Lung (tissue), 12 donors: Measurements from ENCODE around the gene BICDL2. TPM values are rescaled to one million over a fixed set of nuclear protein-coding genes. Genes with fewer than 3 reads are reported as not detected.
"Not testable (repeated sequence)": the region's sequence is repeated elsewhere in the genome, so short reads cannot be mapped to it uniquely, and the experiment has no call there.

Source experiments
- ATAC-seq: fragments of 200-7000 bp; cut with Tn5 transposase; one replicate; pipeline ENCODE4 v1.9.1; 2020; ENCODE audit warnings: moderate number of reproducible peaks; ENCODE audit not compliant: insufficient read depth, low FRiP score
- DNase-seq, 3 donors: peaks; one replicate each; pipeline ENCODE4 v3.0.0-alpha.2; 2013 to 2017
- H3K27ac ChIP-seq, 2 donors: one replicate each; pipeline ENCODE4 v1.5.1; 2013; ENCODE audit warnings: mild to moderate bottlenecking in 2 of 2, moderate library complexity in 2 of 2, control low read depth in 1 of 2, inconsistent platforms in 1 of 2, low read depth in 1 of 2, low read length in 1 of 2
- H3K27me3 ChIP-seq, 3 donors: one replicate each; pipeline ENCODE4 v1.5.1; 2013; ENCODE audit warnings: low read length in 2 of 3; ENCODE audit not compliant: control insufficient read depth in 3 of 3, insufficient read depth in 3 of 3
- H3K36me3 ChIP-seq, 4 donors: one replicate each; pipeline ENCODE4 v1.5.1; 2013; ENCODE audit warnings: low read length in 4 of 4, mild to moderate bottlenecking in 1 of 4, moderate library complexity in 1 of 4; ENCODE audit not compliant: control insufficient read depth in 4 of 4, insufficient read depth in 4 of 4
- H3K4me1 ChIP-seq, 5 donors: one replicate each; pipeline ENCODE4 v1.5.1; 2013; ENCODE audit warnings: low read length in 5 of 5, mild to moderate bottlenecking in 2 of 5, moderate library complexity in 1 of 5; ENCODE audit not compliant: control insufficient read depth in 5 of 5, insufficient read depth in 5 of 5
- H3K4me3 ChIP-seq: one replicate; pipeline ENCODE4 v1.5.1; 2013; ENCODE audit warnings: mild to moderate bottlenecking, control low read depth, moderate library complexity
- H3K9ac ChIP-seq, 2 donors: one replicate each; pipeline ENCODE4 v1.5.1; 2013; ENCODE audit warnings: low read length in 2 of 2, control low read depth in 1 of 2; ENCODE audit not compliant: insufficient read depth in 1 of 2
- H3K9me3 ChIP-seq, 4 donors: one replicate each; pipeline ENCODE4 v1.5.1; 2013; ENCODE audit warnings: low read length in 3 of 4, mild to moderate bottlenecking in 1 of 4, moderate library complexity in 1 of 4; ENCODE audit not compliant: control insufficient read depth in 4 of 4, insufficient read depth in 3 of 4
- CTCF ChIP-seq: IDR thresholded peaks from 2 replicates; pipeline ENCODE4 v1.5.1; 2012; ENCODE audit warnings: mild to moderate bottlenecking; ENCODE audit errors: control extremely low read depth, extremely low read depth
- WGBS, 2 donors: extraction: QIAGEN DNeasy Blood & Tissue Kit; methylation state at CpG; one replicate each; pipeline ENCODE4 v1.1.7; 2013; 5-methylcytosine and 5-hydroxymethylcytosine counted together
- polyA plus RNA-seq, 2 donors: library from polyadenylated mRNA; stranded (reverse); fragments of 200-250 nt; gene quantifications; one replicate each; pipeline ENCODE4 v1.2.1, GENCODE V29; 2013
- total RNA-seq, 2 donors: library from RNA; depleted of rRNA in 1 of 2; stranded (reverse); fragments of >200 nt in 1 of 2; gene quantifications; one replicate each; pipeline ENCODE4 v1.2.1, GENCODE V29; 2014 to 2021
- donor health status: control.
- donor health status: control.
- donor health status: Bipolar disorder and iron deficiency.
- donor health status: healthy.
- donor health status: DM: yes; HTN: yes; CAD: no.

BICDL2 gene
- total and polyA plus RNA-seq, 4 donors, result 12.7 to 24.4 (median 16.5) TPM

GRCh38 chr16:3070608-3071111 is 33.9 kb upstream of the BICDL2 start:
- peaks cover 0 to 7% (median 0%) of the 10 kb centered on the region in 3 donors for H3K27me3 ChIP-seq
- H3K36me3 ChIP-seq, result peaks cover 0 to 17% (median 0%) of the 10 kb centered on the region in 4 donors
- no peaks in the 10 kb centered on the region for H3K9me3 ChIP-seq
- 91 to 94% methylated on average over 9 of the region's 9 CpGs for WGBS, 2 donors
- ATAC-seq, result no peak
- H3K9ac ChIP-seq, result no peak overlapping the region
- H3K4me1 ChIP-seq, result peaks cover 0 to 17% (median 0%) of the 10 kb centered on the region in 5 donors
- H3K4me3 ChIP-seq, result no peak overlapping the region
- TF ChIP-seq CTCF, result no peak
- H3K27ac ChIP-seq, result no peak overlapping the region
- DNase-seq, result no peak

GRCh38 chr16:3069146-3069545 is 32.4 kb upstream of the BICDL2 start:
- H3K27ac ChIP-seq, H3K9ac ChIP-seq, H3K27me3 ChIP-seq, ATAC-seq, H3K4me3 ChIP-seq, H3K9me3 ChIP-seq, DNase-seq: not testable (repeated sequence)
- peaks cover 0 to 17% (median 0%) of the 10 kb centered on the region in 4 donors for H3K36me3 ChIP-seq
- 86 to 91% methylated on average over 10 of the region's 11 CpGs for WGBS, 2 donors
- H3K4me1 ChIP-seq, result peaks cover 0 to 22% (median 0%) of the 10 kb centered on the region in 5 donors

GRCh38 chr16:3068487-3068886 is 31.7 kb upstream of the BICDL2 start:
- Histone ChIP-seq H3K4me3 (no peak overlapping the region), H3K27ac (no peak overlapping the region), H3K9me3 (no peaks in the 10 kb centered on the region), H3K9ac (no peak overlapping the region), H3K36me3 (peaks cover 0 to 17% (median 0%) of the 10 kb centered on the region in 4 donors), H3K27me3 (no peaks in the 10 kb centered on the region), H3K4me1 (peaks cover 0 to 22% (median 0%) of the 10 kb centered on the region in 5 donors)
- ATAC-seq (no peak), DNase-seq (no peak)
- no peak for TF ChIP-seq CTCF
- 55 to 67% methylated on average over 4 of the region's 4 CpGs for WGBS, 2 donors

- Histone ChIP-seq H3K27me3 (no peaks in the 10 kb centered on the region), H3K9ac (no peak overlapping the region), H3K4me1 (peaks cover 0 to 22% (median 0%) of the 10 kb centered on the region in 5 donors), H3K36me3 (peaks cover 0 to 17% (median 0%) of the 10 kb centered on the region in 4 donors), H3K9me3 (no peaks in the 10 kb centered on the region), H3K4me3 (peak overlapping the region; percentile 71), H3K27ac (peak overlapping the region in 1 of 2 donors; percentile 67)
- ATAC-seq (no peak), DNase-seq (no peak)
- TF ChIP-seq CTCF, result no peak
- WGBS, 2 donors, result 67 to 91% methylated on average over 7 of the region's 7 CpGs
Observed at GRCh38 chr16:3066440-3066748, 29.6 kb upstream of the BICDL2 start.
